GM12878 (cell line): ENCODE data around the gene CFAP61.

Experiments used
- BHLHE40 ChIP-seq, 2 experiments: fragments of 450-650 bp in 1 of 2; IDR thresholded peaks; 2 replicates each; pipeline ENCODE4 v1.6.1; 2011 to 2017; ENCODE audit warnings: low read depth in 2 of 2, borderline replicate concordance in 1 of 2, improper control_type of control experiment in 1 of 2, low read length in 1 of 2, mild to moderate bottlenecking in 1 of 2
- BRCA1 ChIP-seq: IDR thresholded peaks from 2 replicates; pipeline ENCODE4 v1.6.1; 2011; ENCODE audit warnings: low read depth, low read length, improper control_type of control experiment
- DPF2 ChIP-seq: fragments of 450-650 bp; IDR thresholded peaks from 2 replicates; pipeline ENCODE4 v1.6.1; 2017; ENCODE audit warnings: mild to moderate bottlenecking
- EGR1 ChIP-seq, 2 experiments: IDR thresholded peaks; 1 replicate in 1 of 2; 2 replicates in 1 of 2; pipeline ENCODE4 v1.6.1; 2011 to 2012; ENCODE audit warnings: low read depth in 2 of 2, low read length in 2 of 2, borderline replicate concordance in 1 of 2, mild to moderate bottlenecking in 1 of 2, moderate library complexity in 1 of 2
- FOXM1 ChIP-seq: IDR thresholded peaks from 2 replicates; pipeline ENCODE4 v1.6.1; 2012; ENCODE audit warnings: low read depth, mild to moderate bottlenecking, inconsistent platforms, low read length, moderate library complexity
- HDAC2 ChIP-seq: fragments of 200-600 bp; sonication (generic); IDR thresholded peaks from 2 replicates; pipeline ENCODE4 v1.6.1; 2017
- SIN3A ChIP-seq: IDR thresholded peaks from 2 replicates; pipeline ENCODE4 v1.6.1; 2012; ENCODE audit warnings: low read depth, low read length, improper control_type of control experiment
- TF ChIP-seq, protein P1 (sequence below): IDR thresholded peaks from 2 replicates; pipeline ENCODE4 v1.6.1; 2012; ENCODE audit warnings: low read depth, low read length, improper control_type of control experiment
- TF ChIP-seq, protein P2 (sequence below), 3 experiments: IDR thresholded peaks in 2 of 3; conservative IDR thresholded peaks in 1 of 3; 2 replicates each; pipeline ENCODE4 v1.5.1; 2011; ENCODE audit warnings: low read depth in 3 of 3, low read length in 3 of 3, mild to moderate bottlenecking in 3 of 3, control low read depth in 2 of 3, moderate library complexity in 2 of 3, inconsistent platforms in 1 of 3, mixed read lengths in 1 of 3; ENCODE audit not compliant: control insufficient read depth in 2 of 3, insufficient read depth in 1 of 3; ENCODE audit errors: extremely low read depth in 1 of 3

DNA sequence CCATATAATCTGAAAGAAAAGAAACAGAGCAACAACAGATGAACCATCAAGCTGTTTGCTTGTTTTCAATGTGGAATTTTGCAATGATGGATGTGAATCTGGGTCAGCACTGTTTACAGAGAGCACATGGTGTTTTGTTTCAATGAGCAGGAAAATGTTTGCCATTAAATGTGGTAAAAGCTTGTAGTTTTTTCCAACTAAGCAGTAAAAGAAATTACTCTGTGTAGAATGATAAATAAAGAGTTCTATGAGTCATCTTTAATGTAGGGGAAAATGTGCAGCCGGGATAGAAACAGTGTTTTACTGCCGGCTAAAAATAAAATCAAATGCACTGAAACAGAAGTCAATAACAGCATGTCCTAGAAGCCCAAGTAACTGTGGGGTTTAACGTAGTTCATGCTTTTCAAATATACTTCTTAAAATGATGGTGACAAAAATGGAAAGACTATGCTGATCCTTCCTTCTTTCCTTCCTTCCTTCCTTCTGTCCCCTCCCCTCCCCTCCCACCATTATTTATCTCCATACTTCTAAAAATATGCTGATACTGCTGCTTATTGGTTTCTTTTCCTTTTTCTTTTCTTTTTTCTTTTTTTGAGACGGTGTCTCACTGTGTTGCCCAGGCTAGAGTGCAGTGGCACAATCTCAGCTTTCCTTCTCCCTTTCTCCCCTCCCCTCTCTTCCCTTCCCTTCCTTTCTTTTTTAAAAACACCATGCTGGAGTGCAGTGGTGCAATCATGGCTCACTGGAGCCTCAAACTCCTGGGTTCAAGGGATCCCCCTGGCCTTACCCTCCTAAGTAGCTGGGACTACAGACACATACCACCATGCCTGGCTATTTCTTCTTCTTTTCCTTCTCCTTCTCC lies 41.5 kb upstream of the CFAP61 start:
- TF ChIP-seq, protein P1, sequence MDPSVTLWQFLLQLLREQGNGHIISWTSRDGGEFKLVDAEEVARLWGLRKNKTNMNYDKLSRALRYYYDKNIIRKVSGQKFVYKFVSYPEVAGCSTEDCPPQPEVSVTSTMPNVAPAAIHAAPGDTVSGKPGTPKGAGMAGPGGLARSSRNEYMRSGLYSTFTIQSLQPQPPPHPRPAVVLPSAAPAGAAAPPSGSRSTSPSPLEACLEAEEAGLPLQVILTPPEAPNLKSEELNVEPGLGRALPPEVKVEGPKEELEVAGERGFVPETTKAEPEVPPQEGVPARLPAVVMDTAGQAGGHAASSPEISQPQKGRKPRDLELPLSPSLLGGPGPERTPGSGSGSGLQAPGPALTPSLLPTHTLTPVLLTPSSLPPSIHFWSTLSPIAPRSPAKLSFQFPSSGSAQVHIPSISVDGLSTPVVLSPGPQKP, result no peak
- TF ChIP-seq BRCA1 (no peak), EGR1 (IDR thresholded peaks at IDR 0.05; ENCODE audit: borderline replicate concordance in 1 of 2, low read depth in 2 of 2, low read length in 2 of 2) (no peak), FOXM1 (no peak), HDAC2 (no peak), DPF2 (no peak), BHLHE40 (IDR thresholded peaks at IDR 0.05; ENCODE audit: borderline replicate concordance in 1 of 2, low read depth in 2 of 2, low read length in 1 of 2) (no peak), SIN3A (no peak)
- TF ChIP-seq, protein P2, sequence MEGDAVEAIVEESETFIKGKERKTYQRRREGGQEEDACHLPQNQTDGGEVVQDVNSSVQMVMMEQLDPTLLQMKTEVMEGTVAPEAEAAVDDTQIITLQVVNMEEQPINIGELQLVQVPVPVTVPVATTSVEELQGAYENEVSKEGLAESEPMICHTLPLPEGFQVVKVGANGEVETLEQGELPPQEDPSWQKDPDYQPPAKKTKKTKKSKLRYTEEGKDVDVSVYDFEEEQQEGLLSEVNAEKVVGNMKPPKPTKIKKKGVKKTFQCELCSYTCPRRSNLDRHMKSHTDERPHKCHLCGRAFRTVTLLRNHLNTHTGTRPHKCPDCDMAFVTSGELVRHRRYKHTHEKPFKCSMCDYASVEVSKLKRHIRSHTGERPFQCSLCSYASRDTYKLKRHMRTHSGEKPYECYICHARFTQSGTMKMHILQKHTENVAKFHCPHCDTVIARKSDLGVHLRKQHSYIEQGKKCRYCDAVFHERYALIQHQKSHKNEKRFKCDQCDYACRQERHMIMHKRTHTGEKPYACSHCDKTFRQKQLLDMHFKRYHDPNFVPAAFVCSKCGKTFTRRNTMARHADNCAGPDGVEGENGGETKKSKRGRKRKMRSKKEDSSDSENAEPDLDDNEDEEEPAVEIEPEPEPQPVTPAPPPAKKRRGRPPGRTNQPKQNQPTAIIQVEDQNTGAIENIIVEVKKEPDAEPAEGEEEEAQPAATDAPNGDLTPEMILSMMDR (IDR thresholded peaks at IDR 0.05 in 2 of 3, conservative IDR thresholded peaks at IDR 0.05 in 1 of 3; ENCODE audit: control insufficient read depth in 2 of 3, extremely low read depth in 1 of 3, insufficient read depth in 1 of 3, low read depth in 3 of 3, low read length in 3 of 3), result no peak
